Measurements from ENCODE around the gene DOCK11.

DOCK11 gene

DNA sequence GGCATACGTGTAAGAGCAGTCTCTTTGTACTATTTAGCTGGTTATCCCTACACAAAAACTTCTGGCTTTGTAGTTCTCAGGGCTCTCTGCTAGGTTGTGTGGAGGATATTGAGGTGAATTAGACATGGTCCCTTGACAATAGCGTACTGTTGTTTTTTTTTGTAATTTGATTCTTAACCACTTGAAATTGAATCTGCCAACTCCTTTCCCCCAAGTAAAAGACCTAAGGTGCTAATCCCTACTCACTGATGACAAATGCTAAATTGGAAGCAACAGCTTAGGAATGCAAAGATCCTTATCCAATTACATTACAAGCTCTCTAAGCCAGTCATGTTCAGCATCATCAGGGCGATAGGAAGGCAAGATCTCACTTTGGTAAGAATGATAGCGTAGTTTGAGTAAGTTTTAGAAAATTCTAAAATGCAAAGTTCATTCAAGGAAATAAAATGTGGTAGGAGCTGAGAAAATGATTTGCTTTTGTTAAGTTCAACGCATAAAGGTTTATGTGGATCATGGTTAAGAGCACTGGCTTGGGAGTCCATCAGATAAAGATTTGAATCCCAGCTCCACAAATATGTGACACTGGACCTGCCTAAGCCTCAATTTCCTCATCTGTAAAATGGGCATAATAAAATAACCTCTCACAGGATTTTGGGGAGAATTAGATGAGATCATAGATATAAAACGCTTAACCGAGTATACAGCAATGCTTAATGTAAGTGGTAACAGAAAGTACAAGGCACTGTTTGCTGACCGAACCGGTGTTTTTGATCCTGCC lies 39.3 kb downstream of the DOCK11 start:
- no peak for DNase-seq

DNA sequence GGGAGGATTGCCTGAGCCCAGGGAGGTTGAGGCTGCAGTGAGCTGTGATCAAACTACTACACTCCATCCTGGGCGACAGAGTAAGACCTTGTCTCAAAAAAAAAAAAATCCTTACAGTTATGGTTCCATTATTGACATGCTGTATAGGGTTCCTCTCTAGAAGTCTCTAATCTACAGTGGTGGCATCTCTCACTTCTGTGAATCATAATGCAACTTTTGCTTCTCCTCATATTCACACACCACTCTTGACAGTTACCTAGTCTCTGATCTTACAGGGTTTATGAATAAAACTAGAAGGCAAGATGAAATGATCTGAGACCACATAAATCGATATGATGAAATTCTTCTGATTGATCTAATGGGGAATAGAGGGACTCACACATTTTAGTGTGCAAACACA lies 40.6 kb downstream of the DOCK11 start:
- no peak for DNase-seq

DNA sequence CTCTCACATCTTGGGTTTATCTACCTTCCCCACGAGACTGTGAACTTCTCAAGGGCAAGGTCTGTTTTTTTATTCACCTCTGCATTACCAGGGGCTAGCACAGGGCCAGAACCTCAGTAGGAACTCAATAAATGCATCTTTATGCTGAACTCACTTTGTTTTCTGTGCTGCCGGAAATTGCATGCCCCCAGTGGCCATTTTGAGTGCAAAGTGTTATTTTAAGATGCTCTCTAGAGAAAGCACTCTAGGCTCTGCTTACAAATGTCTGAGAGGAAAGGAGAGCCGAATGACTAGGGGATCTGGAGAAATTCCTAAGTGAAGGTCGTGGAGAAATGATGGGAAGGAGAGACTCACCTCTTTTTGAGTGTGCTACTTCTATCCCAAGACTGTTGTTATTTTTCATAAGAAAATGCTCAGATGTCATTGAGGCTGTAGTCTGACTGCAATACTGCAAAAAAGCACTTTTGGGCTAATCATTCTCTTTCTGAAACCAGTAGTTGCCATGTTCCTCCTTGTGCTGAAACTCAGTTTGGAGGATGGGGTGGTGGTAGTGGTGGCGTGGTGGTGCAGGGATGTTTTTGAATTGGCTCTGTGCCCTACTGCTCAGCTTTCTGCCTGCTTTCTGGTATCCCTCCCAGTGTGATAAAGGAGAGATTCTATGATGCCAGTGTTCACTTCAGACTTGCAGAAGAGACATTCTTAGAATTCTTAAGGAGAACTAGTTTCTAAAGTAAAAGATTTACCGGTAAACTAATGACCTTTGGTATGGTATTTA lies 41.3 kb downstream of the DOCK11 start:
- DNase-seq: peak; percentile 27

DNA sequence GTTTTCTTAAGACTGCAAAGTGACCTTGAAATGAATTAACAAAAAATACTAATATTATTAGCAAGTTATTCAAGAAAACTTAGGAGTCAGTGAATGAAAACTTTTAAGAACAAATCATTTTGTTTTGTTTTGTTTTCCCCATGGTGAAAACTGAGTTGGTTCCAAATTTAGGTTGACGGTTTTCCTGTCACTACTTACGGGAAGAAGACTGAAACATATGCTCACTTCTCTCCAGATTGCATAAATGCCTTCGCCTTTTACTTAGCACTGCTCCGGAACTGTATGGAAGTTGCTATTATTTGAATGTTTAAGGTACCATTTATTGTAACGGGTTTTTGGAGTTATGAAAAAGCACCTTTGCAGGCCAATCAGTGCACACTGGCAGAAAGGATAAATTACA lies 42.8 kb downstream of the DOCK11 start:
- no peak for DNase-seq

DNA sequence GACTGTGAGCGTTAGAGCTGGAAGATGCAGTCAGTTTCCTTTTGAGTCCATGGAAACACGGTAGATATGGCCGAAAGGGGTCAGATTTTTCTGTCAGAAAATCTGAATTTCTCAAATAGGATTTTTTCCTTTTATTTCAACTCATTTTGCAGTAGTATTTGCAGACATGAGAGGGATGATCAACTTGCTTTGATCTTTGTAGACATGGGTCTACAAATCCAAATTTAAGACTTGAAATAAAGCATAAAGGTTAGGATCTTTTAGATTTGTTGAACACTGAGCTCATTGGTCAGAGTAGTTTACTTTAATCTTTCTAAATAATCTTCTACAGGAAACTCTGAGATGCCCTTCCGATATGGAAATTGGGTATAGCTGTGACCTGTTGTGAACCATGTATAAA lies 44.7 kb downstream of the DOCK11 start:
- DNase-seq: no peak

DNA sequence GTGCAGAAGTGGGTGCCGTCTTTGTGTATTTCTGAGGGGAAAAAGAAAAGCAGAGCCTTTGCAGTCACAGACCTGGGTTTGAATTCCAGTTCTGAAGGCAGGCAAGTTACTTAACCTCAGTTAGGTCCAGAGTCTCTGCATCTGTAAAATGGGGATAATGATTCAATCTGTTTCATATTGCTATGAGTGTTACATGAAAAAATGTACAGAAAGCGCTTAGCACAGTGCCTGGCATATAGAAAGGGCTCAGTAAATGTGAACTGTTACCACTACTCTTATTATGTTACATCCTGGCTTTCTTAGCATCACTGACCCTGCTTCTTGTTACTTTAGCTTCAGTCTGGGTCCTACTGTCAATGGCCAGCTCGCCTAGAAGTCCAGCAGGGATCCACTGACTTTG lies 45.9 kb downstream of the DOCK11 start:
- no peak for DNase-seq

DNA sequence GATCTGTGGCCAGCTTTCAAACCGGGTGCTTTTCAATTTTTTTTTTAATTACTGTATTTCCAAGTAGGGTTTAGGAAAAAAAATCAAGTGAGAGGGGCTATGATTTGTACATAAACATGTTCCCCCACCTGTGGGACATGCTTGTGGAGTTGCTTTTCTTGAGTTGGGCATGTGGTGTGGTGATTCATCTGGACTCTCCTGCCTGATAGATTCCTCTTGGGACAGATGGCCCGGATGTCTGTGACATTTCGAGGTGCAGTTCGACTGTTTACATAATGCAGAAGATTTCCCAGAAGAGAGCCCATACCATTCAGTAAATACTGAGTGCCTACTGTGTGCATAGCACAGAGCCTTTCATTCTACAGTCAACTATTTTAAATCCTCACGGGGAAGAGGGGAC lies 49.9 kb downstream of the DOCK11 start:
- no peak for DNase-seq

DNA sequence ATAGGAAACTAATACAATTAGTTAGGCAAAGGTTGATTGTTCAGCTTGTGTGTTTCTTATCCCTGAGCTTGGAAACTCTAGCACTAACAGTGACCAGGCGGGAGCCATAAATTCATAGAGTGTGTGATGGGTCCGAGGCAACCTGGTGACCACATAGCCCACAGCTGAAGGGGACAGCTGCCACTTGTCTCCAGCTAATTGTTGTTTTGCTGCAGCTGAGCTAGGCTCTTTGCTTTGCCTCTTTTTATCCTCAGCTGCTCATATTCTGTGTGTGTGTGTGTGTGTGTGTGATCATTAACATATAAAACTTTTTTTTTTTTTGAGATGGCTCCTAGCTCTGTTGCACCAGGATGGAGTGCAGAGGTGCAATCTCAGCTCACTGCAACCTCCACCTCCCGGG lies 53.2 kb downstream of the DOCK11 start:
- no peak for DNase-seq

DNA sequence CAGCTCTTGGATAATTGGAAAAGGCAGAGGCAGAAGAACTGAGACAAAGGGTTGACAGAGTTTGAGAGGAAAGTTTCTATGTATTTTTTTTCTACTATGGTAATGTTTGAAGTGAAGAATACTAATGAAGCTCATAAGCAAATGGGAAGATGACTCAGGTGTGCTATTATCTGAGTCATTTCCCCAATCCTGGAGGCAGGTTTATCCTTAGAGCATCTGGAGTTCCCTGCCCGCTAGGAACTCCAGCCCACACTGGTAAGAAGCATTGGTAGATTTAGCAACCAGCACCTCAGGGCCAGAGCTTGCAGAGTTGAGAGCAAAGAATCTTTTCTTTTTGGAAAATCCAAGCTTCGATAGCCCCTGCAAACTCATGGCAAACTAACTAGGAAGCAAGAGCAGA lies 55.2 kb downstream of the DOCK11 start:
- no peak for DNase-seq

DNA sequence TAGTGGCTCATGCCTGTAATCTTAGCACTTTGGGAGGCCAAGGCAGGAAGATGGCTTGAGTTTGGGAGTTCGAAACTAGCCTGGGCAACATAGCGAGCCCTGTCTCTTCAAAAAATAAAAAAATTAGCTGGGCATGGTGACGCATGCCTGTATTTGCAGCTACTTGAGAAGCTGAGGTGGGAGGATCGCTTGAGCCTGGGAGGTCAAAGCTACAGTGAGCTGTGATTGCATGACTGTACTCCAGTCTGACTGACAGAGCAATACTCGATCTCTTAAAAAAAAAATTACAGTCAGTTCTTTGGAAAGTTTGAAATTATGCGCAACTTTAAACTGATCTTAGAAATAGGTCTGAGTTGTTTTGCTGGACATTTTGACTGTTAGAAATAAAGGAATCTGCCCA lies 55.8 kb downstream of the DOCK11 start:
- no peak for DNase-seq

DNA sequence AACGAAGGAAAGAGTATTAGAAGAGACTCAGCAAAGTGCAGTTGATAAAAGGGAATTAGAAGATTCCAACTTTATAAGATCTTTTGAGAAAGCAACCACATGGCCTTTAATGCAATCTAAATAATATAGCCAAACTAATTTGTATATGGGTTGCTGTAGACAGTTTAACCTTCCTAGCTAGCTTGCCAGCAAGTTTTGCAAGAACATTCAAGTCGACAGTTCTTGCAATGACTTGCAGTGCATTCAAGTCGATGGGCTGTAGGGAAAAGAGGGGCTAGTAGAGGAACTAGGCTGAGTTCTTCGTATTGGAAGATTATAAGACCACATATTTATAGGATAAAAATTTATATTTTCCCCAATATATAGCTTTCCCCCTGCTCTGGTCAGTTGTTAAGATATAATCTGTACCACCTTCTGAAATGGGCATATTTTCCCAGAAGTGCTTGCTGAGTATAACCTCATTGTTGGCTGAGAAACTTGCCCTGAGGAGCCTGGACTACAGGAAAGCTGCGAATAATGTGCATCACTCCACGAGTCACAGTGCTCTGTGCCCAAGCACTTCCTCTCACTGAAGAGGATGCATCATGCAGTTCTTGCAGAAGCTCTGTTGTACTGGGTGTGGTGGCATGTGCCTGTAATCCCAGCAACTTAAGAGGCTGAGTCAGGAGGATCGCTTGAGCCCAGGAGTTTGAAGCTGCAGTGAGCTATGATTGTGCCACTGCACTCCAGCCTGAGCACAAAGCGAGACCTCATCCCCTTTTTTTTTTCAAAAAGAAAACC lies 56.7 kb downstream of the DOCK11 start:
- no peak for DNase-seq

DNA sequence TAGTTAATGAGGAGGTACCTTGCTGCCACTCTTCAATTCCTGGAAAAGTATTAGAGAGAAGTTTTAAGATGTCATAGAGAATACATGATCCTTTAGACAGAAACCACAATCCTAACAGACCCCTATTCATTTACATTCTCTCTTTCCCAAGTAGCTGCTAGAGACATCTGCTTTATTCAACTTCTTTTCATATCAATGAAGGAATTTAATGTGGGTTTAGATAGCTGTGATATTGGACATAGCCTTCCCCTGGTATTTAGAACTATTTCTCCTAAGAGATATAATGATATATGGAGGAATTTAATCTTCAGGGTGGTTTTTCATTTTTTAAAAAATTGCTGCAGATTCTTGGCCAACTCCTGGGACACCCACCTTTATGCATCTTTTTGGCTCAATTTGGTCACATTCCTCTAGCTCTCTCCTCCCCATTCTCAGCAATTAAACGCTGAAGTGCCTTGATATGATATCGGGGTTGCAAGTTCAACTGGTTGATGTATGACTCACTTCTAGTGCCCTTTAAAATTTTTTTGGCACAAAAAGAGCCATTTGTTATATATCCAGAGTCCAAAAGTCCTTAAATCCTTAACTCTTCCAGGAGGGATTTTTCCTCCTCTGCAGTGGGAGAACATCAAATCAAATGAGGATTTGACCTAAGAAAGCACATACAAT lies 57.6 kb downstream of the DOCK11 start:
- no peak for DNase-seq

DNA sequence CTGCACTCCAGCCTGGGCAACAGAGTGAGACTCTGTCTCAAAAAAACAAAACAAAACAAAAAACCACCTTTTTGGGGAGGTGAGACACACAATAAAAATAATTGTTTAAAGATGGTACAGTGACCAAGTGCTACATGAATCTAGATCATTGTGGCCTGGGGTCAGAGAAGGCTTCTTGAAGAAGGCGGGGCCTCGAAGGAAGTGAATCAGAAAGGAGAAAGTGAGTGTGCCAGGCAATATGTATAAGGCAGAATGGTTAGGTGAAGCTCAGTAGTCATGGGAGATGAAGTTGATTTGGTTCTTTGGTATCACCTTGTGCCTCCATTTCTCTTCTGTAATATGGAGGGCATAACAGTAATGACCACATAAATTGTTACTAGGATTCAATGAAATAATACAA lies 58.9 kb downstream of the DOCK11 start:
- no peak for DNase-seq

DNA sequence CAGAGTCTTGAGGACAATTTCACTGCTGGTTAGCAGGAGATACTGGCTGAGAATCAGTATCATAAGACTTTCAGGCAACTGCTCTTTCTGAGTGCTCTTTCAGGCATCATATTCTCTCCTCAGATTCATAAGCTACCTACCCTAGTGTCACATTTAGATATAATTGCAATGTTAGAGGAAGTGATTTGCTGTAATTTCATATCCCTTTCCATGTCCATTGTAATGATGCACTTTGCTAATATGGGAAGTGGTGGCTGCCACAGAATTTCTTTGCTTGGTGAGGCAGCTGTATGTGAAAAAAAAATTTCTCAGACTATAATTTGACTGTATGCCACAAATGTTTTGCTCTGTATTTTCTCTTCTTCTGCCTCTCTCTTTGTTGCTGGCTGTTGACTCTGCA lies 63.3 kb downstream of the DOCK11 start:
- DNase-seq: no peak

DNA sequence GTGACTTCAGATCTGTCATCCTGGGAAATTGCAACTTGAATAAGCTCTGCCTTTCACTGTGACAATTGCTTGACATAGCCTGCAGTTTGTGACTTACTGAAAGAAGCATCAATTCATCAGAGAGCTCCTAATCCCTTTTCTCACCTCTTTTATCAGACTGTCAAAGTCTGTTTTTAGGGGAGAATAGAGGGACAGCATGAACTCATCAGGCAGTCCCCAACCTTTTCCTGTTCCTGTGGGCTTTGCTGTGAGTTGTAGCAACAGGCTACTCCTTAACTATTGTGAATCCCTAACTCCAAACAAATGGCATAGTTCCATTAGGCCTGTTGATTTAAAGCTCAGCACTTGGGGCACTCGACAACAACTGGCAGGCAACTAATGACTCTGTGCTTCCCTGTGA lies 64.9 kb downstream of the DOCK11 start:
- DNase-seq: no peak

DNA sequence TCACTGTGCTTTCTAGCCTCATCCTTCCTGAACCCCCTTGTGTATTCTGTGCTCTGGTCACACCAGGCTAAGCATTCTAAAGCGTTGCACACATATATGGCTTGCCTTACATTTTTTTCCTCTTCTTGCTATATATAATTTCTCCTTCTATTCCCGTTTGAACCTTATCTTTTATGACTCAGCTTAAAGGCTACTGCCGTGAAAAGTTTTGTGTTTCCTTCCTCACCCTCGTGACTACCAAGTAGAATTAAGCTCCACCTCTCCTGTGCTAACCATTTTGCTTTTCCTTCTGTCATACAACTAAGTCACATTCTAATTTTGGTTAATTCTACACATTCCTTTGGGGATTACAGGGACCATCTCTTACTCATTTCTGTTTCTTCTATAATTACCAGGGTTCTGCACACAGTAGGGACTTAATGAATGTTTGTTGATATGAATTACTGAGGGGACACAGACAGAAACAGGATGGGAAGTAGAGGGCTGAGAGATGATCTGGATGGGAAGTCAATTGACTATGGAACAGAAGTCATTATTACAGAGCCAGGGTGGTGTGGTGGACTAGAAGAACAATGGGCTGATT lies 67.1 kb downstream of the DOCK11 start:
- DNase-seq: no peak

DNA sequence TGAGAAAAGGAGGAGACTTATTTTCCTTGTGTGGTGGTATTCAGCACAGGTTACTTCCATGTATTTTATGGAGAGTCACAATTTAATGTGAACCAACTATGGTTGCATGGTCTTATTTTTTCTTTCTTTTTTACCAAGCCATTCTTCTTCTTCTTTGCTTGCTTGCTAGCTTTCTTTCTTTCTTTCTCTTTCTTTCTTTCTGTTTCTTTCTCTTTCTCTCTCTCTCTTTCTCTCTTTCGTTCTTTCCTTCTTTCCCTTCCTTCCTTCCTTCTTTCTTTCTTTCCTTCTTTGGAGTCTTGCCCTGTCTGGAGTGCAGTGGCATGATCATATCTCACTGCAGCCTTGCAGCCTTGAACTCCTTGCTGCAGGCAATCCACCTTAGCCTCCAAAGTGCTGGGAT lies 68.9 kb downstream of the DOCK11 start:
- DNase-seq: no peak

DNA sequence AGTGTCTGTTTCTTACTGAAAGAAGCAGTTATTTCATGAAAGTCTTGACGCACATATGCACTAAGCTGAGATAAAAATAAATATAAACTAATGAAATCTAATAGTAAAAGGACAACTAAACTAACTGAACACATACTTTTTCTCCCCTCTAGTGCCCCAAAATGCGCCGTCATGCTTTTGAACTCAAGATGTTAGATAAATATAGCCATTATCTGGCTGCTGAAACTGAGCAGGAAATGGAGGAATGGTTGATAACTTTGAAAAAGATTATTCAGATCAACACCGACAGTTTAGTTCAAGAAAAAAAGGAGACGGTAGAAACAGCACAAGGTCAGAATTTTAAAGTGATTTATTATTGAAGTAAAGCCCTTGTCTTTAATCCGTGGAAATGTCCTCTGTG lies 70.2 kb downstream of the DOCK11 start:
- DNase-seq: no peak

DNA sequence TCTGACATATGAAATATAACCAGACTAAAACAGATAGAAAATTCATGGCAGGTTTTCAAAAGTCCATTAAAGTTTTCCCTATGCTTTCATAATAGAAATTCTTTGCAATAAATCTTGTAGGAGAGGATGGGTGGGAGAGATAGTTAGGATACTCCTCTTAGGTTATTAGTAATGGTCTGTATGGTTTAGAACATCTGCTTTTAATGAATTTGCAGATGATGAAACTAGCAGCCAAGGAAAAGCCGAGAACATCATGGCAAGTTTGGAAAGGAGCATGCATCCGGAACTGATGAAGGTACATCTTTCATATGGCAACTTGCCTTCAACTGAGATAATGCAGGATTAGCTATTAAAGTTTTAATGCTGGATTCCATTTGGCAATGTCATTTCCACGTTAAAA lies 70.7 kb downstream of the DOCK11 start:
- no peak for DNase-seq

DNA sequence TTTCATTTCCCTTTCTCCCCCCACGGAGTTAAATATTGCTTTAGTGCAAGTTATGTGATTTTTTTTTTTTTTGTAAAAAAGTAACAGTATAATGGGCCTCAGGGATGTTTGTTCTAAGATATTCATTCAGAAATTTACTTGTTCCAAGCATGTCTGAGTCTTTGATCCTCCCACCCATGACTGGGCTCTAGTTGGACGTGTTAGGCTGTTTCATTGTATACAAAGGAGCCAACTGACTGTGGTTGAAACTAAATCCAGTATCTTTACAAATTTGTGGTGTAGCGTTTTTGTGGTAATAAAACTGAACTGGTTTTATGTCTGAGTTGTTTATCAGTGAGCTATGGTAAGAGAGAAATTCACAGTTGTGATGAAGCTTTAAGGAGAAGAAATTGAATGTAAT lies 74.1 kb downstream of the DOCK11 start:
- no peak for DNase-seq

DNA sequence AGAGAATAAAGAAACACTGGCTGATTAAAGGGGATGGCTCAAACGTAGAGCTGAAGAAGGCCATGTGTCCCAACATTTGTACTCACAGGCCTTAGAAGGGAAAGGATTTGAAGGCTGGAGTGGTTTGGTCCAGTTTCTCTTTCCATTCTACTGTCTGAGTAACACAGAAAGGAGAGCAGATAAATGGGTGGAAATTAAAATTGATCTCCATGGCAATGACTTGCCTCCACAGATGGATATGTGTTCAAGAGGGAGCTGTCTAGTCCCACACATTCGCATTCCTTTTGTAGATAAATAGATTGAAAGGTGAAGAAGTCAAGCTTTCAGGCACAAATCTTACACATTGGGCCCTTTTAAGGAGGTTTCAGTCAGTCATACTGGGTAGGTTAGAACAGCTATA lies 74.6 kb downstream of the DOCK11 start:
- no peak for DNase-seq

DNA sequence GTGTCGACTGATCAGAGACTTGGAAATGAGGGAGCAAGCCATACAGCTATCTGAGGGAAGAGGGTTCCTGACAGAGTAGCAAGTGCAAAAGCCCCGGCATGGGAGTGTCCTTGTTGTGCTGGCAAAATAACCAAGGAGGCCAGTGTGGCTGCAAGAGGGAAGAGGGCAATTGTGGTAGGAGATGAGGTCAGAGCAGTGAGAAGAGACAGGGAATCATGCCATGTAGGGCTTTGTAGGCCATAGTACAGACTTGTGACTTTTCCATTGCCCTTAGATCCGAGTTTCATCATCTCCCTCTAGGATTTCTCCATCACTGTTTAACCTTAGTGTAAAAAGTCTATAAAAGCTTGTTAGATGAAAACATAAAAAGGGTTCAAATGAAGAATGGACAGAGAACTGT lies 76.2 kb downstream of the DOCK11 start:
- no peak for DNase-seq

DNA sequence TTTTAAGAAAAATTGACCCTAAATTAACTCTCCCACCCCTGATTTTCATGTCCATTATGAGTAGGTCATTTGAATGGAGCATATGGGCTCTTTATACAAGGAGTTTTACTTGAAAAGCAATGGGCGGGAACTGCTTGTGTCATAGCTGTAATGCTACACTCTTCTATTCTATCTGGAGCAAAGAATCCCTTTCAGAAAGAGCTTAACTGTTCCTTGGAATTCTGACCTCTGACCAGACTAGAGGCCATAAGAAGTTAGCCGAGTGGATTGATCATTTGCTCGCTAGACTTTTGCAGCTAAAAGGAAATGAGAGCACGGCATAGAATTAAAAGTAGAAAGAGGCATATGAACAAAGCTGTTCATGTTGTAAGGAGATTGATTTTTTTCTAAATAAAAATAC lies 79.1 kb downstream of the DOCK11 start:
- no peak for DNase-seq
